ENCODE data around the gene PRKAG1. TPM values are rescaled to one million over a fixed set of nuclear protein-coding genes. Genes with fewer than 3 reads are reported as not detected.

PRKAG1 gene
- total RNA-seq, 2 experiments from 2014 or later = 22.8 to 45.9 TPM

- Histone ChIP-seq H3K4me2 (ENCODE audit: low read length) (peak within 1 kb of the TSS; percentile 97), H3K9me2 (ENCODE audit: insufficient read depth, low read length) (no peaks in the 10 kb centered on the region), H3K36me3 (ENCODE audit: insufficient read depth, low read length) (peaks cover 32% of the 10 kb centered on the region), H2AFZ (ENCODE audit: low read length) (peak within 1 kb of the TSS; percentile 90), H3K4me3 (ENCODE audit: low read depth, low read length, poor library complexity, severe bottlenecking) (peak within 1 kb of the TSS; percentile 75), H4K20me1 (ENCODE audit: insufficient read depth, low read length) (peaks cover 6% of the 10 kb centered on the region; the same call in 1 of the 2 replicates), H3K4me1 (ENCODE audit: insufficient read depth, low read length, poor library complexity, severe bottlenecking) (peaks cover 31% of the 10 kb centered on the region), H3K27ac (ENCODE audit: low read depth, low read length, poor library complexity, severe bottlenecking) (peak within 1 kb of the TSS; percentile 61), H3K9me3 (ENCODE audit: low read length) (no peaks in the 10 kb centered on the region), H3K79me2 (ENCODE audit: insufficient read depth, low read depth, low read length) (peaks cover 40% of the 10 kb centered on the region)
- intact Hi-C loops (cut with micrococcal nuclease; ENCODE audit: unreplicated experiment) = loop anchor here (2.0 kb wide), 1 partner anchor 33 kb away; the partner anchor contains the start of gene FKBP11
- CTCF ChIA-PET (ENCODE audit: unreplicated experiment) = interaction anchor here (0.6 to 1.1 kb wide), 14 partner anchors 9 to 1262 kb away, joined by 3 to 15 read pairs (median 4); partner anchors contain the start of gene DDN
- BruUV-seq (replicated peaks) = no TSS peak
- POLR2A ChIA-PET = interaction anchor here (0.6 to 2.7 kb wide), 12 partner anchors 9 to 410 kb away, joined by 3 to 14 read pairs (median 3); partner anchors contain the start of genes FKBP11, PRKAG1, RHEBL1 and SPATS2
- DNase-seq (ENCODE audit: low spot score) = peak; percentile 97
- no peak for TF ChIP-seq EZH2phosphoT487 (IDR thresholded peaks at IDR 0.05; ENCODE audit: borderline replicate concordance, low read depth, low read length)
- peak; percentile 21; the same call in 1 of the 2 replicates for TF ChIP-seq CTCF (conservative IDR thresholded peaks at IDR 0.05; ENCODE audit: low read length)
Measured at GRCh38 chr12:48957141-48958048, 61.2 kb downstream of the PRKAG1 start, which contains the start of gene ARF3. TSS of gene ARF3 (minus strand) at chr12:48957487. CDS start at chr12:48941095, 16,392 bp downstream.

- ChIA-PET CTCF (ENCODE audit: unreplicated experiment) (interaction anchor here (0.6 to 1.1 kb wide), 8 partner anchors 18 to 528 kb away, joined by 3 to 15 read pairs (median 4); no protein-coding TSS in a partner anchor), POLR2A (interaction anchor here (0.6 to 2.7 kb wide), 6 partner anchors 12 to 91 kb away, joined by 3 to 14 read pairs (median 4); partner anchors contain the start of genes FKBP11 and PRKAG1)
- Histone ChIP-seq H2AFZ (ENCODE audit: low read length) (peak overlapping the region; percentile 90; the same call in 1 of the 2 replicates), H3K9me3 (ENCODE audit: low read length) (no peaks in the 10 kb centered on the region), H3K4me1 (ENCODE audit: insufficient read depth, low read length, poor library complexity, severe bottlenecking) (peaks cover 31% of the 10 kb centered on the region), H3K27ac (ENCODE audit: low read depth, low read length, poor library complexity, severe bottlenecking) (peak overlapping the region; percentile 36), H3K4me2 (ENCODE audit: low read length) (peak overlapping the region; percentile 75), H4K20me1 (ENCODE audit: insufficient read depth, low read length) (peaks cover 6% of the 10 kb centered on the region; the same call in 1 of the 2 replicates), H3K4me3 (ENCODE audit: low read depth, low read length, poor library complexity, severe bottlenecking) (peak overlapping the region; percentile 75), H3K9me2 (ENCODE audit: insufficient read depth, low read length) (no peaks in the 10 kb centered on the region), H3K79me2 (ENCODE audit: insufficient read depth, low read depth, low read length) (peaks cover 40% of the 10 kb centered on the region), H3K36me3 (ENCODE audit: insufficient read depth, low read length) (peaks cover 38% of the 10 kb centered on the region)
- peak; percentile 48 for DNase-seq (ENCODE audit: low spot score)
- TF ChIP-seq CTCF (conservative IDR thresholded peaks at IDR 0.05; ENCODE audit: low read length) (peak; percentile 59), EZH2phosphoT487 (IDR thresholded peaks at IDR 0.05; ENCODE audit: borderline replicate concordance, low read depth, low read length) (no peak)
- BruUV-seq (replicated peaks) = no TSS peak
- intact Hi-C loops (cut with micrococcal nuclease; ENCODE audit: unreplicated experiment) = loop anchor here (2.0 kb wide), 1 partner anchor 32 kb away; the partner anchor contains the start of gene FKBP11
Measured at GRCh38 chr12:48956279-48957140, 62.1 kb downstream of the PRKAG1 start.

Measured in OCI-LY7 (cell line).